Astrocyte (in vitro differentiated cells and primary cell): Measurements from ENCODE around the gene LIME1.

Experiments
- CTCF ChIP-seq: IDR thresholded peaks from 2 replicates; pipeline ENCODE4 v1.5.1; 2011; ENCODE audit warnings: low read depth, mild to moderate bottlenecking, inconsistent platforms, low read length, moderate library complexity; ENCODE audit not compliant: insufficient read depth
- EZH2 ChIP-seq: IDR thresholded peaks from 2 replicates; pipeline ENCODE4 v1.6.1; 2012; ENCODE audit warnings: mild to moderate bottlenecking, low read length, inconsistent platforms; ENCODE audit not compliant: insufficient read depth

- no peak for TF ChIP-seq CTCF
- no peak for TF ChIP-seq EZH2
Measured at GRCh38 chr20:63734111-63734945, 2.1 kb upstream of the LIME1 start.
